HEK293 (cell line): ENCODE measurements around the gene DMAC2.

Experiments used
- CTCF ChIA-PET: fragments of 350-600 bp; formaldehyde crosslinking; extraction: SDS; loops from one replicate; lab custom pipeline; 2021; ENCODE audit warnings: antibody characterized with exemption; lab: Yijun Ruan, JAX
- POLR2A ChIA-PET: fragments of 300-600 bp; formaldehyde crosslinking; extraction: SDS; loops from one replicate; lab custom pipeline; 2020; ENCODE audit warnings: antibody characterized with exemption, inconsistent platforms; lab: Yijun Ruan, JAX
- H3K27ac ChIP-seq: fragments of 200-500 bp; sonication (Bioruptor generic); 2 replicates; pipeline ENCODE4 v1.5.1; 2014; ENCODE audit warnings: low read depth, low read length, control low read depth, inconsistent platforms; ENCODE audit errors: extremely low read depth
- H3K36me3 ChIP-seq, 2 experiments: fragments of 200-500 bp in 1 of 2; sonication (Bioruptor generic) in 1 of 2; 1 replicate in 1 of 2; 2 replicates in 1 of 2; pipeline ENCODE4 v1.5.1; 2014 to 2017; ENCODE audit warnings: inconsistent platforms in 2 of 2, low read length in 2 of 2; ENCODE audit not compliant: control insufficient read depth in 2 of 2, insufficient read depth in 1 of 2
- H3K4me1 ChIP-seq: fragments of 200-500 bp; sonication (Bioruptor generic); 2 replicates; pipeline ENCODE4 v1.5.1; 2014; ENCODE audit warnings: mild to moderate bottlenecking, low read length, inconsistent platforms; ENCODE audit not compliant: control insufficient read depth, insufficient read depth
- H3K4me3 ChIP-seq: 2 replicates; pipeline ENCODE4 v1.5.1; 2011; ENCODE audit warnings: low read depth, mild to moderate bottlenecking, control low read depth, low read length, moderate library complexity
- H3K9me3 ChIP-seq: fragments of 200-500 bp; sonication (Bioruptor generic); 2 replicates; pipeline ENCODE4 v1.5.1; 2014; ENCODE audit warnings: low read depth, low read length, inconsistent platforms; ENCODE audit not compliant: control insufficient read depth, insufficient read depth
- BCL11A ChIP-seq: fragments of 450-650 bp; formaldehyde crosslinking; IDR thresholded peaks from 2 replicates; pipeline ENCODE4 v1.5.1; 2016; ENCODE audit warnings: low read depth, missing biosample characterization, missing genetic modification characterization
- BCL6B ChIP-seq: fragments of 450-650 bp; formaldehyde crosslinking; IDR thresholded peaks from 2 replicates; pipeline ENCODE4 v1.5.1; 2017; ENCODE audit warnings: missing biosample characterization, missing genetic modification characterization
- IKZF3 ChIP-seq: fragments of 450-650 bp; IDR thresholded peaks from 2 replicates; pipeline ENCODE4 v1.5.0; 2018; ENCODE audit warnings: missing biosample characterization, mild to moderate bottlenecking, missing genetic modification characterization, moderate library complexity
- KLF17 ChIP-seq: fragments of 450-650 bp; formaldehyde crosslinking; IDR thresholded peaks from 2 replicates; pipeline ENCODE4 v1.5.1; 2016; ENCODE audit warnings: missing biosample characterization, missing genetic modification characterization
- RBAK ChIP-seq: fragments of 450-650 bp; formaldehyde crosslinking; IDR thresholded peaks from 2 replicates; pipeline ENCODE4 v1.5.1; 2016; ENCODE audit warnings: missing biosample characterization, missing genetic modification characterization
- YY2 ChIP-seq: fragments of 450-650 bp; formaldehyde crosslinking; IDR thresholded peaks from 2 replicates; pipeline ENCODE4 v1.5.1; 2016; ENCODE audit warnings: missing biosample characterization, missing genetic modification characterization
- ZBTB26 ChIP-seq: fragments of 450-650 bp; formaldehyde crosslinking; optimal IDR thresholded peaks from 2 replicates; pipeline ENCODE3; 2016; ENCODE audit warnings: missing biosample characterization, mild to moderate bottlenecking, missing genetic modification characterization
- ZEB2 ChIP-seq: fragments of 450-650 bp; formaldehyde crosslinking; IDR thresholded peaks from 2 replicates; pipeline ENCODE4 v1.5.1; 2016; ENCODE audit warnings: missing biosample characterization, missing genetic modification characterization
- ZFP37 ChIP-seq: fragments of 450-650 bp; formaldehyde crosslinking; IDR thresholded peaks from 2 replicates; pipeline ENCODE4 v1.5.1; 2016; ENCODE audit warnings: missing biosample characterization, missing genetic modification characterization
- ZFP41 ChIP-seq: fragments of 450-650 bp; formaldehyde crosslinking; IDR thresholded peaks from 2 replicates; pipeline ENCODE4 v1.5.1; 2016; ENCODE audit warnings: missing biosample characterization, missing genetic modification characterization, borderline replicate concordance
- ZNF114 ChIP-seq: fragments of 450-650 bp; formaldehyde crosslinking; IDR thresholded peaks from 2 replicates; pipeline ENCODE4 v1.5.0; 2017; ENCODE audit warnings: missing biosample characterization, missing genetic modification characterization
- ZNF23 ChIP-seq: fragments of 450-650 bp; formaldehyde crosslinking; IDR thresholded peaks from 2 replicates; pipeline ENCODE4 v1.5.1; 2016; ENCODE audit warnings: missing biosample characterization, missing genetic modification characterization, borderline replicate concordance
- ZNF366 ChIP-seq: fragments of 450-650 bp; formaldehyde crosslinking; conservative IDR thresholded peaks from 2 replicates; pipeline ENCODE4 v1.5.1; 2016; ENCODE audit warnings: missing biosample characterization, missing genetic modification characterization
- ZNF37A ChIP-seq: fragments of 450-650 bp; IDR thresholded peaks from 2 replicates; pipeline ENCODE4 v1.5.1; 2018; ENCODE audit warnings: missing biosample characterization, missing genetic modification characterization
- ZNF501 ChIP-seq: fragments of 450-650 bp; formaldehyde crosslinking; IDR thresholded peaks from 2 replicates; pipeline ENCODE4 v1.5.1; 2016; ENCODE audit warnings: missing biosample characterization, missing genetic modification characterization
- ZNF529 ChIP-seq: fragments of 450-650 bp; formaldehyde crosslinking; IDR thresholded peaks from 2 replicates; pipeline ENCODE4 v1.5.1; 2017; ENCODE audit warnings: missing genetic modification characterization, missing biosample characterization; ENCODE audit not compliant: insufficient replicate concordance
- ZNF596 ChIP-seq: fragments of 450-650 bp; IDR thresholded peaks from 2 replicates; pipeline ENCODE4 v1.5.0; 2018; ENCODE audit warnings: missing biosample characterization, mild to moderate bottlenecking, missing genetic modification characterization, moderate library complexity
- ZNF747 ChIP-seq: fragments of 450-650 bp; formaldehyde crosslinking; IDR thresholded peaks from 2 replicates; pipeline ENCODE4 v1.5.1; 2016; ENCODE audit warnings: missing biosample characterization, missing genetic modification characterization
- ZNF830 ChIP-seq: fragments of 450-650 bp; IDR thresholded peaks from 2 replicates; pipeline ENCODE4 v1.5.0; 2018; ENCODE audit warnings: missing biosample characterization, missing genetic modification characterization, low read depth, mild to moderate bottlenecking, moderate library complexity
- ZNF837 ChIP-seq: fragments of 450-650 bp; formaldehyde crosslinking; IDR thresholded peaks from 2 replicates; pipeline ENCODE4 v1.5.1; 2016; ENCODE audit warnings: missing biosample characterization, missing genetic modification characterization
- ZNF843 ChIP-seq: fragments of 450-650 bp; formaldehyde crosslinking; IDR thresholded peaks from 2 replicates; pipeline ENCODE4 v1.5.1; 2016; ENCODE audit warnings: missing biosample characterization, missing genetic modification characterization
- ZSCAN16 ChIP-seq: fragments of 450-650 bp; formaldehyde crosslinking; IDR thresholded peaks from 2 replicates; pipeline ENCODE4 v1.5.1; 2016; ENCODE audit warnings: missing biosample characterization, missing genetic modification characterization

Gene DMAC2

GRCh38 chr19:41420101-41420880, 19.4 kb downstream of the DMAC2 start:
- ChIA-PET POLR2A (interaction anchor here (0.7 kb wide), 2 partner anchors 9 to 15 kb away, joined by 3 to 4 read pairs; no protein-coding TSS in a partner anchor), CTCF (interaction anchor here (0.5 to 1.3 kb wide), 2 partner anchors 9 to 143 kb away, joined by 3 to 5 read pairs; no protein-coding TSS in a partner anchor)

GRCh38 chr19:41416194-41416674, 23.5 kb downstream of the DMAC2 start:
- H3K27ac ChIP-seq = no peak overlapping the region
- no peaks in the 10 kb centered on the region for H3K4me1 ChIP-seq
- no peaks in the 10 kb centered on the region for H3K9me3 ChIP-seq
- peak; percentile 43; the same call in 1 of the 2 replicates for TF ChIP-seq KLF17 (tag by site-specific recombination)
- TF ChIP-seq ZFP37 (tag by site-specific recombination) = no peak
- no peak for TF ChIP-seq ZNF23 (tag by site-specific recombination)
- no peak for TF ChIP-seq ZNF843 (tag by site-specific recombination)
- ChIA-PET POLR2A (no interaction called here), CTCF (no interaction called here)
- H3K4me3 ChIP-seq = no peak overlapping the region
- H3K36me3 ChIP-seq = peaks cover 37 to 49% of the 10 kb centered on the region in 2 experiments

More at GRCh38 chr19:41420101-41420880, 19.4 kb downstream of the DMAC2 start:
- no peaks in the 10 kb centered on the region for H3K9me3 ChIP-seq
- TF ChIP-seq YY2 (tag by site-specific recombination) (no peak), ZFP37 (tag by site-specific recombination) (no peak), ZNF596 (no peak), ZNF37A (no peak), ZEB2 (tag by site-specific recombination) (no peak), ZNF366 (no peak), IKZF3 (tag by site-specific recombination) (no peak), ZNF23 (tag by site-specific recombination) (no peak), ZNF747 (tag by site-specific recombination) (no peak), ZNF837 (tag by site-specific recombination) (no peak), ZNF114 (no peak), ZNF501 (tag by site-specific recombination) (no peak), ZBTB26 (tag by site-specific recombination) (no peak), ZSCAN16 (tag by site-specific recombination) (no peak), ZNF529 (tag by site-specific recombination) (no peak), BCL6B (tag by site-specific recombination) (no peak), ZFP41 (tag by site-specific recombination) (no peak), RBAK (tag by site-specific recombination) (no peak), BCL11A (tag by site-specific recombination) (no peak), ZNF830 (tag by site-specific recombination) (no peak)
- TF ChIP-seq, all 188 proteins: peak for 0
- Histone ChIP-seq H3K27ac (no peak overlapping the region), H3K36me3 (peaks cover 33 to 54% of the 10 kb centered on the region in 2 experiments), H3K4me3 (no peak overlapping the region), H3K4me1 (no peaks in the 10 kb centered on the region)
